VCaP (cell line): ENCODE data around the gene PDE9A.

Experiments used
- H3K27ac ChIP-seq: fragments of 450-650 bp; 2 replicates; pipeline ENCODE4 v1.5.1; 2017
- CTCF ChIP-seq: fragments of 450-650 bp; conservative IDR thresholded peaks from 2 replicates; pipeline ENCODE4 v1.5.1; 2017; ENCODE audit warnings: mild to moderate bottlenecking, moderate library complexity

Gene PDE9A

GRCh38 chr21:42671778-42672593, 18.6 kb downstream of the PDE9A start:
- H3K27ac ChIP-seq: peak overlapping the region; percentile 100
- no peak for TF ChIP-seq CTCF

- no peak for TF ChIP-seq CTCF
- peak overlapping the region; percentile 100 for H3K27ac ChIP-seq
These were observed 19.5 kb downstream of the PDE9A start for GRCh38 chr21:42672699-42673458.

- H3K27ac ChIP-seq: peak overlapping the region; percentile 100
- no peak for TF ChIP-seq CTCF
These were observed 20.4 kb downstream of the PDE9A start for GRCh38 chr21:42673633-42674328.

- H3K27ac ChIP-seq: peak overlapping the region; percentile 100
These were observed 21.0 kb downstream of the PDE9A start for GRCh38 chr21:42674351-42674940.

GRCh38 chr21:42675403-42675802, 22.0 kb downstream of the PDE9A start:
- no peak for TF ChIP-seq CTCF

More at GRCh38 chr21:42674351-42674940, 21.0 kb downstream of the PDE9A start:
- no peak; the same call in 1 of the 2 replicates for TF ChIP-seq CTCF

GRCh38 chr21:42676808-42677207, 23.4 kb downstream of the PDE9A start:
- no peak for TF ChIP-seq CTCF

More at GRCh38 chr21:42675403-42675802, 22.0 kb downstream of the PDE9A start:
- H3K27ac ChIP-seq: peak overlapping the region; percentile 100

More at GRCh38 chr21:42676808-42677207, 23.4 kb downstream of the PDE9A start:
- peak overlapping the region; percentile 100 for H3K27ac ChIP-seq
